ENCODE measurements around the gene RRBP1. TPM values are rescaled to one million over a fixed set of nuclear protein-coding genes. Genes with fewer than 3 reads are reported as not detected.
A peak's percentile ranks its signal among the peaks of the same experiment; 100 is the strongest.

RRBP1 gene
- total and polyA plus RNA-seq, 2 of the 4 experiments (the other 2 are of a cell fraction): 90.2 to 136 TPM

DNA sequence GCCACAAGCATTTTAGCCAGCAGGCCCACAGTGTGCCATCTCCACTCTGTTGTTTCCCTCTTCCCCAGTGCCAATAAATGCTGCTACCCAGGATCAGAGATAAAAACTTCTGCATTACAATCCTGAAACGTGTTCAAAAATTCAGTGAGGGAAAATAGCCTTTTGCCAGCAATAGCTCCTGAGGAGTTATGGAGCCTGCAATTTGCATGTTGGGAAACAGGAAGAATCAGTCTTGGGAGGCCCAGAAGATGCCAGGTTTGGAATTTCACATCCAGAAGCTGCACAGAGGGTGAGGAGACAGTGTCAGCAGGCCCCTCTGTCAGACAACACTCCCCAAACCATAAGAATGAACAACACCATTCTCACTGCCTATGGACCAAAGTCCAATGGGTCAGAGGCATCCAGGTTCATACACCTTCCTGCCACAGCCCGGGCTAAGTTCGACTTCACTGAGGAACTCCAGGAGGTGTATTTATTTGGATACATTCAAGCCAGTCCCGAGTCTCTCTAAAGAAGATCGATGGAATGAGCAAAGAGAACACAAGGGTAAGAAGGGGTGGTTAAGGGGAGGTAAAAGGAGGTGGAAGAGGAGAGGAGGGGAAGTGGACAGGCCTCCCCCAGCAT, 20.8 kb downstream of the RRBP1 start:
- Histone ChIP-seq H2AFZ (replicated peaks; ENCODE audit: low read length, poor library complexity) (no peak overlapping the region), H4K20me1 (ENCODE audit: insufficient read depth, low read length) (peaks cover 94% of the 10 kb centered on the region), H4K8ac (ENCODE audit: low read depth in 2 of 2, low read length in 2 of 2) (no peak overlapping the region), H2BK120ac (ENCODE audit: low read depth, low read length) (no peak overlapping the region), H3K79me1 (ENCODE audit: low read depth in 1 of 2, low read length in 2 of 2) (peaks cover 22 to 81% of the 10 kb centered on the region in 2 experiments), H2BK15ac (ENCODE audit: low read depth, low read length) (no peak overlapping the region), H3K4ac (ENCODE audit: low read depth, low read length) (no peak overlapping the region), H3K27ac (ENCODE audit: insufficient read depth, low read length) (peak overlapping the region; percentile 0; the same call in 1 of the 2 replicates), H3K9ac (ENCODE audit: low read depth, low read length) (no peak overlapping the region), H4K91ac (ENCODE audit: insufficient read depth, low read depth, low read length) (no peak overlapping the region), H3K23ac (ENCODE audit: low read depth, low read length) (peak overlapping the region; percentile 60; the same call in 1 of the 2 replicates), H3K4me1 (ENCODE audit: control insufficient read depth, insufficient read depth, low read length) (peaks cover 30% of the 10 kb centered on the region), H3K4me2 (ENCODE audit: low read depth, low read length) (no peak overlapping the region), H2BK5ac (ENCODE audit: low read depth, low read length, poor library complexity, severe bottlenecking) (no peak overlapping the region), H3K9me1 (ENCODE audit: insufficient read depth, low read length) (peaks cover 31% of the 10 kb centered on the region), H4K5ac (ENCODE audit: low read depth, low read length) (no peak overlapping the region), H3K56ac (ENCODE audit: extremely low read depth, insufficient read depth, low read length) (no peak overlapping the region), H3K27me3 (ENCODE audit: control insufficient read depth, insufficient read depth, low read length) (no peaks in the 10 kb centered on the region), H2AK5ac (ENCODE audit: low read depth, low read length) (no peak overlapping the region), H2AK9ac (replicated peaks; ENCODE audit: low read depth, low read length, poor library complexity) (no peak overlapping the region), H3K36me3 (ENCODE audit: control insufficient read depth, insufficient read depth, low read length) (peaks cover 35% of the 10 kb centered on the region), H3K14ac (replicated peaks; ENCODE audit: low read depth, low read length) (0 out of 2 replicates have a peak overlapping the region, but pooled peaks have one; percentile 45), H3K9me3 (ENCODE audit: control insufficient read depth, insufficient read depth, low read length) (peaks cover 7% of the 10 kb centered on the region; the same call in 1 of the 2 replicates), H2BK20ac (ENCODE audit: low read depth, low read length) (no peak overlapping the region), H3K4me3 (ENCODE audit: insufficient read depth, low read depth, low read length) (no peak overlapping the region), H3K18ac (ENCODE audit: low read depth, low read length) (no peak overlapping the region)
- BruUV-seq (replicated peaks): no TSS peak
- intact Hi-C loops (cut with micrococcal nuclease): no loop called here
- ATAC-seq (ENCODE audit: low read depth) (peak; percentile 16), DNase-seq (no peak)
- CTCF ChIA-PET: no interaction called here
- POLR2A ChIA-PET (ENCODE audit: unreplicated experiment): no interaction called here
- dilution Hi-C loops (cut with HindIII; ENCODE audit: low sequenced_read_pairs, unreplicated experiment): no loop called here
- in situ Hi-C loops (cut with MboI; ENCODE audit: low sequenced_read_pairs): no loop called here
- TF ChIP-seq POLR2A (IDR thresholded peaks at IDR 0.05; ENCODE audit: low read depth, low read length) (no peak), BHLHE40 (IDR thresholded peaks at IDR 0.05; ENCODE audit: low read depth, low read length) (no peak), MXI1 (IDR thresholded peaks at IDR 0.05; ENCODE audit: borderline replicate concordance, low read depth, low read length) (no peak), FOS (IDR thresholded peaks at IDR 0.05; ENCODE audit: low read depth, low read length) (no peak), MAZ (IDR thresholded peaks at IDR 0.05; ENCODE audit: borderline replicate concordance, low read depth, low read length) (no peak)
- 80% methylated on average over 3 of the region's 5 CpGs; no CpG with 5 or more reads in 1 of the 2 experiments for WGBS, 2 experiments (ENCODE audit: extremely low coverage in 2 of 2, insufficient read length in 1 of 2)
